HG03280 (cell line): ENCODE data around the gene ASTN2.

Experiments
- ATAC-seq: cut with Tn5 transposase; IDR thresholded peaks from one replicate; pipeline ENCODE4 v1.9.1; 2021; ENCODE audit warnings: mild to moderate bottlenecking, moderate library complexity; ENCODE audit not compliant: unreplicated experiment

The ASTN2 gene

DNA sequence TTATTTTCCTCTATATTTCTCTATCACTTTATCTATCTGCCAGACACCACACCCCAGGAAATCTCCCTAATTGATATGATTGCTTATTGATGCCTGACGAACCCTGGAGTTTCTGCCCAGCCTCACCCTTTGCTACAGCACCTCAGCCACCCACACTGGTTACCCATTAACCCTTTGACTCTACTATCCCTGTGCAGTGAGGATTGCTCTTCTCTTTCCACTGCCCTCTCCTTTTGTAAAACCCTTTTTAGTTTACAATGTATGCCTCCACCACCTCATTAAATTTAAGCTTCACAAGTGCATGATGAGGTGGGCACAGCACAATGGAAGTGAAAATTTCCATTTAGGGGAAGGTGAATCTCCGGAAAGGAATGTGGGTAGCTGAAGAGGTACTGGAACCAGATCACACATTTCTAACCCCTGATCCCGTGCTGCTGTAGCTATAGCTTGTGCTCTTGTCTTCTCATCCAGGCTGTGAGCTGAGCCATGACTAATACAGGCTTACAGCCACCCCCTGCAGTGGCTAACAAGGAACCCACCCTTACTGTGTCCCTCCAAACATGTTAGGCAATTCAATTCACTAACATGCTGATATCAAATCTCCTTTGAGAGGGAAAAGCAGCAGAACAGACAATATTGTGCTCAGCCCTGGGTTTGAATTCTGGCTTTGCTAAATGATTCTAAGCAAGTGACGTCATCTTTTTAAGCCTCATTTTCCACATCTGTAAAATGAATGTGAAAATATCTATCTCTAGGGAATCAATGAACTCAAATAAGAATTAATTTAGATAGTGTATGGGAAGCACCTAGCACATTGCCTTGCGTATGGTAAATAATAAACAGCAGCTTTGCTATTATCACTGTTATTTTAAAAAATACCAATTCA, 914.6 kb downstream of the ASTN2 start:
- ATAC-seq: no peak

DNA sequence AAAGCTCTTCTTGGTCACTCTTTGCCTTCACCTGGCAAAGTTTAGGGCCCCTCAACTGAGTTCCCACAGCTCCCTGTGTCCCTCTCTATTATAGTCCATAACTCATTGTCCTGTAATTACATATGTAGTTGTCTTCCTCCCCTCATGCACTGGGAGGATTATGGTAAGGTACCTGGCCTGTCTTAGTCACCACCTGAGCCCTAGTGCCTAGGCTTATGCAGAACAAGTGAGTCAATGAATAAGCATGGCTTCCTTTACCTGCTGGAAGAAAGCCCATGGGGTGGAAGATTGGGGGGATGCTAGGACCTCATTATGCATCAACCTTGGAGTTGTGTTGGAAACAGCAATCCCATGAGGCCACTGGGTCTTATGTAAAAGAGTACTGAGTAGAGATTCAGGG, 915.4 kb downstream of the ASTN2 start:
- no peak for ATAC-seq

DNA sequence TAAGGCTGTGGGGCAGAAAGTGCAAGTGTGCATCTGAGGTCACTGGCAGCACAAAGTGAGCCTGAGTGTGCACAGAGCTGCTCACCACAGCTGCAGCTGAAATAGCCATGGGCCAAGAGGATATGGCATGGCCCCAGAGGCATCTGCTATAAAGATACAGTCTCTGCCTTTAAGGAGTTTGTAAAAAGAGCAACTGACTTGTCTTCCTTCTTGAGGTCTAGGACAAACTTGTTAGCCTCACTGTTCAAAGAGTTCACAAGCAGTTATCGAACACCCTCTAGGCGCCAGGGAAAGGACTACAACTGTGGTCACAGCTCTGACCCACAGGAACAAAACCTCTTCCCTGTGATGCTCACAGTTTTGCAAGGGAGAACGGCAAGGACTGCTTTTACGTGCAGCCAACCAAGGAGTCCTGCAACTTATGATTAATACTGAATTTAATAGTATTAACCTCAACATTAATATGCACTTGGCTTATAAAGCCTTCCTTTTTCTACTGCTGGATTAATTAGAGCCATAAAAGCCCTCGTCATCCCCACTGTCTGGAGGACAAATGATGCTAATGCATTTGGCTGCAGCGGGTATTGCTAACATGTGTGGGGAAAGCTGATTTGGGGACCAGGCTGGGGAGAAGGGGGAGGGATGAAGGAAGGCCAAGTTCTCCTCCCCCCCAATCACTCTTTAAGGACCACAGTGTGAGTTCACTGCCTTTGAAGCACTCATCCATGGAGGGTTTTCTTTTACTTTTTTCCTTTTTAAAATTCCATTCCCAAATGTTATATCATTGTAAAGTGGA, 917.6 kb downstream of the ASTN2 start:
- ATAC-seq: no peak

DNA sequence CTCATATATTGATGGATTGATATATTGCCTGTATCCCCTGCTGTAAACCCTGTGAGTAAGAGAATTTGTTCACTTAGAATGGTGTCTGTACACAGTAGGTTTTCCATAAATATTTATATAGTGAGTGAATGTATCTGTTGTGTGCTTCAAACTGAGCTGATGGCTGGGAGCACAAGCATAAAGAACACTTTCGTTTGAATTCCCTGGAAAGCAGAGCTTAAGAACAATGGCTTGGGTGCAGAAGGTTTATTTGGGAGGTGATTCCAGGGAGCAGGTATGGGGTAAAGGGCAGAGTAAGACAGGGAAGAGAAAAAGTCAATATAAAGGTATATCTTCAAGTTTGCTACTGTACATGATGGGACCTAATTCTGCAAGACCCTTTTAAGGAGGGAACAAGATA, 918.7 kb downstream of the ASTN2 start:
- ATAC-seq: no peak

DNA sequence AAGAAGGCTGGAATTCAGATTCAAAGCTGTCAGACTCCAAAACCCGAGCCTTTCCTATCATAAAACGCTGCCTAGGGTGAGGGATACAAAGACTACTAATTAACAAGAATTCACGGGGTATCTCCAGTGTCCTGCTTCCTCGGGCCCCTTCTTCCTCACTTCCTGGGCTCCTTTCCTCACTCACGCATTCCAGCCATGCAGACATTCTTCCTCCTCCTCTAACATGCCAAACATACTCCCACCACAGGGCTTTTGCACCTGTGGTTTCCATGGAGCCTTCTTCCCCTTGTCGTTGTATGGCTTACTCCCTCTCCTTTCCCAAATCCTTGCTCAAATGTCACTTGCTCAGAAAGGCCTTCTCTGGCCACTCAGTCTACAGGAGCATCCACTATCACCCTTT, 919.1 kb downstream of the ASTN2 start:
- no peak for ATAC-seq

DNA sequence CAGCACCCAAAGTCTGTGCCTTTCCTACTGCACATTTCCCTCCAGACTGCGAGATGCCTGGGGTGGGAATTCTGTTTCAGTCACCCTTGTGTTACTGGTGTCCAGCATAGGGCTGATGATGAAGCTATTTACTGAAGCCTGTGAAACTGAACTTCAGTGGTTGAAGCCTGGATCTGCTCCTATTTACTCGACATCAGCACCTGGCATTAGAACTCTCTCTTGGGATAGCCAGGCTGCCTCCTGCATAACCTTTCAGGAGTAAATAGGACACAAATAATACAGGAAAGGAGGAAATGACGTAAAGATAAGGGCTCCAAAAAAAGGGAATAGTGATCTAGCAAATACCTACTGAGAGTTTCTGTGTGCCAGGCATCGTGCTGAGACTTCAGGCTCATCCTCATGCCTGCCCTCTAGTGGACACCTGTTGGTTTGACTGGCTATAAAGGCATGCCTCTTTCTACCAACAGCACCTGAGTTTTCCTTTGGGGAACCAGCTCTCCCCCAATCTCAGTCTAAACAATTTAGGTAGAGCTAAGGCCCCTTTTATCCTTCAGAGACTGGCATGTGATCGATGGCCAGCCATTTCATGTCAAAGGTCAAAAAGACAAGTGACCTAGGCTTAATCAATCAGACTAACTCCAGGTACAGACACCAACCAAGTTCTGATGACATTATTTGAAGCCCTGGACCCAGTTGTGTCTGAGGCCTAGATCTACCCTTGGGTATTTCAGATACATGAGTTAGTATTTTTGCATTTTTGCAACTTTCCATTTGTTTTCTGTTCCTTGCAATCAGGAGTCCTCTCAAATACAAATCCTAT, 919.8 kb downstream of the ASTN2 start:
- ATAC-seq: no peak

DNA sequence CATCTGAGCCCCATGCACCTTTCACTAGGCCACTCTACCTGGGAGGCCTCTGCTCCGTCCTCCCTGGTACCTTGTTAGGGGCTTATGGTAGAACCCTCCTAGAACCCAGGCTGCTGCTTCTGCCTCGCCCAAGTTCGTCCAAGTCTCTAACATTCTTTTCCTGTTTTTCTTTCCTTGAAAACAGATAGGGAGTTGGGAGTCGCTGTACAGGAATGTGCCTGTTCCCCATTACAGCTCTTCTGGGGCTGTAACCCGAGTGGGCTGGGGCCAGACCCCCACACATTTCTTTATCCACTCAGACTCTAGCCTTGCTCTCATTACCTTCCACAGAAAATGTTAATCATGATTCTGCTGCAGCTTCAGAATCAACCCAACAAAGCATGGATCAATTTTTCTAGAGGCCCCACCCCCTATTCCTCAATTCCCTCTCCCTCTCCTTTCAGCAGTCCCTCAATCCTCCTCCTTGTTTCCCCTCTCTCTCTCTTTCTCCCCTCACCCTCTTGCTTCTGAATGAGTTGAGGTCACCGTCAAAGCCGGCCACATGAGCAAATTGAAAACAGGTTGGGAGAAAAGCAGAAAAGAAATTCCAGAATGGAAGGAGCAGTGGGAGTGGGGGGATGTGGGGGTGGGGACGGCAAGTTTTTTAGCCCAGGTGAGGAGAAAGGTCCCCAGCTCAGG, 921.5 kb downstream of the ASTN2 start:
- ATAC-seq: no peak

DNA sequence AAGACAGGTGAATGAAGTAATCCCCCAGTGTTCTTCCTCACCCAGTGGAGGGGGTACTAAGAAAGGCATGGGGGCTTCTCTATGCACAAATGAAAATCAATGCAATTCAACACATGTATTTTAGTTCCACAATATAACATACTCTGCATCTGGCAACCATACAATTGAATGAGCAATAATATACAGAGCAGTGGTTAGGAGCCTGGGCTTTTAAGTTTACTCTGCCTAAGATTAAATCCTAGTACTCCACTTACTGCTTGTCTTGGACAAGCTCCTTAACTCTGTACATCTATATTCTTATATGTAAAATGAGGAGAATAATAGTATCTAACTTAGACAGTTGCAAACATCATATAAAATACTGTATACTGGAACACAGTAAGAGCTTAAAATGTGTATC, 923.2 kb downstream of the ASTN2 start:
- ATAC-seq: no peak

DNA sequence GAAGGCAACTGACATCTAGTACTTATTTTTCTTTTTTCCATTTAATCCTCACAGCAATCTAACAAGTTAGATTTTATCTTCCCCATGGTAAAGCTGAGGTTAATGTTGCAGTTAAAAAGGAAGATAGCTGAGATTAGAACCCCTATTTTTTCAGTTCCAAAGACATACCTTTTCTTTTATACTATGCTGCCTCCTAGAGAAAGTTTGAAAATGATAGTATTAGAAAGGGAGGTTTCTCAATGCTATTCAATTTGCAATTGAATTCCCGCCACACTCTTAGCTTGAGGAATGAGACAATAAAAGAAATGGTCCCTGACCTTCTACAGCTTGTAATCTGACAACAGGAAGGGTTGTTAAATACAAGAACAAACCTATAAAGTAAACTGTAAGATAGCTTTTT, 923.6 kb downstream of the ASTN2 start:
- no peak for ATAC-seq

DNA sequence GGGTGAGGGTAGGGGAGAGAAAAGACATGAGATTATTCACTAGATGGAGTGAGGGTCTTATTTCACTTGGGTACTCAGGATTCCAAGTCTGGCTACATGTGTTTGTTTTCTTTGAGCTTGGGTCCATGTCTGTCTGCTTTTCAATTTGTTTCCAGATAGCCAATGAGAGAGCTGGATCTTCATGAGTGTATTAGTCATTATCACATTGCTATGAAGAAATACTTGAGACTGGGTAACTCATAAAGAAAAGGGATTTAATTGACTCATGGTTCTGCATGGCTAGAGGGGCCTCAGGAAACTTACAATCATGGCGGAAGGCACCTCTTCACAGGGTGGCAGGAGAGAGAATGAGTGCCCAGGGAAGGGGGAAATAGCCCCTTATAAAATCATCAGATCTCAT, 924.5 kb downstream of the ASTN2 start:
- no peak for ATAC-seq

DNA sequence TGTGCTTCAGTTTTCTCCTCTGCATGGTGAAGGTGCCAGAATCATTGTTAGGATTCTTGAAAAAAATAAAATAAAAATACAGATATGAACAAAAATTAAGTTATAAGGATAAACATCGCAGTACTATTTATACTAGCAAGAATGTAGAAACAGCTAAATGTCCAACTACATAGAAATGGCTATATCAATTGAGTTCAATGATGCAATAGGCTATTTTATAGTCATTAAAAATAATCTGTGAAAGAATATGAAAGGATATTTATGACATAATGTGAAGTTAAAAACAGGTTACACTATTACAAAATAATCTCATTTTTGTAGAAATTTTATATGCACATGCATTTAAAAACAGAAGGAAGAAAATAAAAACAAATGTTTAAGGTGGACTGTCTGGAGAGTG, 926.5 kb downstream of the ASTN2 start:
- no peak for ATAC-seq

DNA sequence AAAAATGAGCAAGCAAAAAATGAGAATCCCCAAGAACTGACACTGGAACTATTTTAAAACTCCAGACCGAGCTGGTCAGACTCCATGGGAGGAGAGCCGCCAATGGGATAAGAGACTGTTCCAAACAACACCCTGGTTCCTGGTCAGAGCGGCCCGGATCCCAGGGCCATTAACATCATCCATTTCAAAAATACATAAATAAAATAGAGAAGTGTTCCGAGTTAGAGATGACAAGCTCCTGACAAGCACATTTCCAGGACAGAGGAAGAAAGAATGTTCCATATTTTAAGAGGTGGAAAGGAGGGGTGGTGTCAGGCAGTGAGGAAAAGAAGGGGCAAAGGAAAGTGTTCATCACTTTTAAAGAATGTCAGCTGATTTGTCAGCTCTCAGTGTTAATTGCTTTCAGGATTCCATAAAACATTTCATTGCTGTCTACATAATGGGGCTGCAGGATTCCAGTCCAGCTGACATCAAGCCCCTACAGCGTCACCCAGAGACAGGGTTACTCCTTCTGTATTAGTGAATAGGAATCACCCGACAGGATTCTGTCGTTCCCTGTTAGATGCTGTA, 930.3 kb downstream of the ASTN2 start:
- ATAC-seq: no peak

DNA sequence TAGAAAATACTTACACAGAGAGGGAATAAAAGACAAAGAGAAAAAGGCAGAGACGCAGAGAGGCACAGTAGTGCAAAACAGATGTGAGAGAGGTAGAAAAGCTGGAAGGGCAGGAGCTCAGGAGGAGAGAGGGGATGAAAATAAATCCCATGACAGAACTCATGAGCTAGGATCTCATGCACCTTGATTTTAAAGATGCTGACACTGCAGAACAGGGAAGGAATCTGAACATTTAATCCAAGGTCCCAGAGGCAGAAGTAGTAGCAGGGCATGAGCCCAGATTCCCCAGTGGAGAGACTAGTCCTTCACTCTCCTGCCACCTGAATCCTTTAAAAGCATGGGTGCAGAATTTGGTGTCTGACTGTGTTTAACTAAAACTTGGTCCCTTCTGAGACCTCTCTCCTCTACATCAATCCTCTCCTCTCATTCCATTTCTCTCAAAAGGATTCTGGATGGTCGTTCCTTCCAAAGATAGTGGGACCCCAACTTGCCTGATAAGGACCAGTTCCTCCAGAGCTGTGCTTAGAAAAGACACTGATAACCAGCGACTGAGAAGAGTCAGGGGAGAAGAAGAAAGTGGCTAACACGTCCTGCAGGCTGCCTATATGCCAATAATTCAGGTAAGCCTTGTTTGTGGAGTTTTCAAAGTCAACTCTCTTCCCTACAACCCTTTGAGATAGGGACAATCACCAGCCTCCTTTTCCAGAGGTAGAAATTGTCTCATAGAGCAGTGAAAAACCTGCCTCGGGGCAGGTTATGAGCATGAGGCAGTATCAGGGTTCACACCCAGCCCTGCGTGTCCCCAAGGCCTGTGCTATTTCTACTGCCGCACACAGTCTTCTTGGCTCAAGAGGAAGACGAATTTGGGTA, 931.0 kb downstream of the ASTN2 start:
- no peak for ATAC-seq

DNA sequence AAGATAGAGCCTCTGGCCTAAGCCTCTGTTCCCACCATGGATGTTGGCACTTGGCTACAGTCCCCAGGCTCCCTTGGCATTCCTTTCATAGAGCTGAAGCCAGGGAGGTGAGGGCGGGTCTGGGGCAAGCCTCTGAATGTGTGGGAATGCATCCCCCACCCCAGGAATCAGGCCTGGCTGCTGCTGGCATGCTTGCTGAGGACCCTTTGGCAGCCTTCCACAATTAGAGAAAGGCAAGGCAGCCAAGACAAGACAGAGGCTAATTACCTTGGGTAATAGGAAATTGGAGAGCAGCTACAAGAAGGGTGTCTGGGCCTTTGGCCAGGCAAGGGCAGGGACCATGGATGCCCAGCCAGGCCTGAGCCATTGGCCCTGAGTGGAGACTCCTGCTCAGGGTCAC, 932.1 kb downstream of the ASTN2 start:
- ATAC-seq: no peak

DNA sequence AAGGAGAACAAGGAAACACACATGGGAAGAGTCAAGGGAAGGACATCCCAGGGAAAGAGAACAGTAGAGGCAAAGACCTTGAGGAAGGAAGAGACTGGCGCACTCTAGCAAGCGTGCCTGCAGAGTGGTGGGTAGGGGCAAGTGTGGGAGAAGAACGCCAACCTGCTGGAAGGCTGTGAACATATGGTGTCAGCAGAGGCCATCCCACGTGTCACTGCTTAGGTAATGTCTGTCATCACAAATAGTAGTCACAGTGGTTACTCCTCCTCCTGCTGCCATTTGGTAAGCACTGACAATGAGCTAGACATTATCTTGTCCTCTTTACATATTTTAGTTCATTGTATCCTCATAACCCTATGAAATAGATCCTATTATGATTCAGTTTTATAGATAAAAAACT, 934.2 kb downstream of the ASTN2 start:
- no peak for ATAC-seq

DNA sequence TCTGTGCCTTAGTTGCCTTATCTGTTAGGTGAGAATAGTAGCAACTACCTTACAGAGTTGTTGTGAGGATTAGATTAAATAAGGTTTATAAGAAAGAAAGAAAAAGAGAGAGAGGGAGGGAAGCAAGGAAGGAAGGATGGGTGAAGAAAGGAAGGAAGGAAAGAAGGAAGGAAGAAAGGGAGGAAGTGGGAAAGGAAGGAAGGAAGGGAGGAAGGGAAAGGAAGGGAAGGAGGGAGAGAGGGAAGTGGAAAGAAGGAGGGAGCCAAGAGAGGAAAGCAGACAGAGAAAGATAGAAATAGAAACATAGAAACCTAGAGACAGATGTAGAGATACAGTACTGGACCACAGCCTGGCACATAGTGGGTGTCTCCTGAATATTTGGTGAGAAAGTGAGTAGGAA, 934.9 kb downstream of the ASTN2 start:
- no peak for ATAC-seq

DNA sequence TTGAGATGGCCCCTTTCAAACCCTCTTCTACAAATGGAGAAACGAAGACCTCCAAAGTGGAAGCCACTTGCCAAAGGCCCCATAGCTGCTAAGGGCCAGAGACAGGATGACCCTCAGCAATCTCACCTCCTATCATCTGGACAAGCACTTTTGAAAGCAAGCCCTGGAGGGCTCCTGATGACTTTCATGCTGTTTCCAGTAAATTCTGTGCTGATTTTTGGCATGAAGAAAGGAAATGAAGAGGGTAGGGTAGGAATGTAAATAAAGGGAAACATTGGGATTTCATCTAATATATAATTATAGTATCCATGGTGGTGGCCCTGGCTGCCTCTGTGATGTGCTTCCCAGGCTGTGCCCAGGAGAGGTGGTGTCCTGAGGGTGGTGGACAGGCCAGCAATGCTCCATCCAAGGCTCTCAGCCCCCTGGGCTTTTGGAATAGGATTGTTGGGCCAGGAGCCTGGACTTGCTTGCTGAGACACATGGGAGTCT, 935.8 kb downstream of the ASTN2 start:
- no peak for ATAC-seq

DNA sequence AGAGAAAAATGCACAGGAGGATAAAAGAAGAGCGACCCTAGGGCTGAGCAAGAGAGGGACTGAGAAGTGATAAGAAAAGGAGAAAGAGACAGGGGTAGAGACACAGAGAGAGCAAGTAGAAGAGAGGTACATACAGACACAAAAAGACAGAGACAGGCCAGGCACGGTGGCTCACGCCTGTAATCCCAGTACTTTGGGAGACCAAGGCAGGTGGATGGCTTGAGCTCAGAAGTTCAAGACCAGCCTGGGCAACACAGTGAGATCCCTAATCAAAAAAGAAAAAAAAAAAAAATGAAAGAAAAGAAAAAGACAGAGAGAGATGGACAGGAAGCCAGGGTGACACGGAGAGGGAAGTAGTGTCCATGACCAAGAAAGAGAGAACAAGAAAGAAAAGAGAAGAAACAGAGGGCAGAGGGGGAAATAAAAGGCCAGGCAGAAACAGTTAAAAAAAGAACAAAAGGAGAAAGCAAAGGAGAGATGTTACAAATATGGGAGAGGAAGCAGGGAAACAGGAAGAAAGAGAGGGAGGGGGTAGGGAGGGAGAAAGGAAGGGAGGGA, 937.2 kb downstream of the ASTN2 start:
- no peak for ATAC-seq

DNA sequence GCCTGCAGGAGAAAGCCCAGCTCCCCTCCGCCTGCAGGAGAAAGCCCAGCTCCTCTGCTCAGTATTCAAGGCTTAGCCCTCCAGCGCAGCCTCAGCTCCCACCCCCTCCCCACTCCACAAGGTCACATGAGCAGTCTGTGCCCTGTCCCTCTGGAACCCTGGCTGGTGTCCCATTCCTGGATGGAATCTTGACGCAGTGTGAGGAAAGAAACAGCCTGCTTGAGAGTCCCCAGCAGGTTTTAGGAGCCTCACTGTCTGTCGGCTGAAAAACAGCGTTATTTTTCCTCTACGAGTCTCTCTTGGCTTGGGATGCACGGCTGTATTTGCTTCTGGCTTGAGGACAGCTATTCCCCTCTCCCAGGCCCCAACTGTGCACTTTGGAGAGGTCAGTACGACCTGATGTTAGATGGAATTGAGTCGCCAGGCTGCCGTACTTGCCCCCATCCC, 937.9 kb downstream of the ASTN2 start:
- ATAC-seq: no peak
